GM21619 (cell line): ENCODE measurements around the gene STXBP3.
"Not testable (repeated sequence)": the region's sequence is repeated elsewhere in the genome, so short reads cannot be mapped to it uniquely, and the experiment has no call there.

Source experiments
- ATAC-seq: cut with Tn5 transposase; IDR thresholded peaks from one replicate; pipeline ENCODE4 v1.9.1; 2021; ENCODE audit not compliant: unreplicated experiment

Gene STXBP3

GRCh38 chr1:108729481-108729880 is 17.0 kb upstream of the STXBP3 start:
- no peak for ATAC-seq

DNA sequence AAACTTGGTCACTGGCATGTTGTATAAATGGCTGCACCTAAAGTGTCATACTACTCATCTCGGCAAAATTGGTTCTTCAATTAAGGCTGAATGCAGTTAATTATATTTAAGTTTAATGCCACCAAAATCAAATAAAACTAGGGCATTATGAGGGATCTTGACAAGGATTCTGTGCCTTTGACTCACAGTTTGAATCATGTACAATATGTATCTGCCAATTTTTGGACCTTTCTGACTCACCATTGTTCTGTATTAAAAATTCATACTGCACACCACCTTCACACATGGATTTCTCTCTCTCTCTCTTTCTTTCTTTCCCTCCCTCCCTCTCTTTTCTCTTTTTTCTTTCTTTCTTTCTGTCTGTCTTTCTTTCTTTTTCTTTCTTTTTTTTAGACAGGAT is 14.1 kb upstream of the STXBP3 start:
- no peak for ATAC-seq

DNA sequence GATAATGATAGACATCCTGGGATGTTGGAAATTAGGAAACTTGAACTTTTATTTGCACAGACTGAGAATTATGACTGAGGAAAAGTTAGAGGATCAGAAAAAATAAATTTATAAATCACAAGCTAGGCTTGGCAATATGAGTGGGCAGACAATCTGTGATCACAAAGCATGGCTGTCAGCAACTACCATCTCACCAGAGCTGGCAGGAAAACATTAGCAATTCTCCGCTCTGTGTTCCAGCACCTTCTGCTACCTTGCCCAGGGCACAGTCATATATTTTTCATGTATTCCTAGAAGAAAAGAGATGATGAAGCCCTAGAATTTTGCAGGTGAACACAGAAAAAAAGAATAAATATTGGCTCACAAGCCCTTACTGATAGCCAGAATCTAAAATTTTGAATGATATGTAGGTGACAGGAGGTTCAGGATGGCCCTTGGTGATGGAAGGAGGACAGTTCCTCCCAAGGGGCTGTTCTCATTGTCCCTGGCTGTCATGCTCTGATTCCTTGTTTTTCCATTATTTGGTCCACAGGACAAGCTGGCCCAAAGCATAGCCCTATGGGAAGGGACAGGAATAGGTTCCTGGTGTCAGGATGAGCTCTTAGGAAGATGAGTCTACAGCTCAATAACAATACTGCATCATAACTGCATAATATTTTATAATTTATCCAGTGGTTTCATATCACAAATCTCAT is 12.2 kb upstream of the STXBP3 start:
- ATAC-seq = no peak

DNA sequence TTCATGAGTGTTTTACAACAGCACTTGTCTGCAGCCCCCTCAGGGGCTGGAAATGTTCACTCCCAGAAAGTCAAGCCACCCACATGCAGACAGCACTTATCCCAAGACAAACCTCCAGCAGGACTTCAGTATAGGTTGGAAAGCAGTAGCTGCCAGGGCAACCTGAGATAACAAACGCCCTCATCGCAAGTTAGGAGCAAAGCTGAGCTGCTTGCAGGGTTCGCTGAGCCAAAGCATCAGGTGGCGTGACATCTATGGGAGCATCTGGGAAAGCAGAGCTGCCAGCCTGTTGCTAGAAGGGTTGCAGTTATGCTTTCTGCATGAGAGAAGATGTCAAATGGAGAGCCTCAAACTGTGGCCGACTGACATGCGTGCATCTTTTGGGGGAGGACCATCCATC is 4.2 kb upstream of the STXBP3 start:
- no peak for ATAC-seq

DNA sequence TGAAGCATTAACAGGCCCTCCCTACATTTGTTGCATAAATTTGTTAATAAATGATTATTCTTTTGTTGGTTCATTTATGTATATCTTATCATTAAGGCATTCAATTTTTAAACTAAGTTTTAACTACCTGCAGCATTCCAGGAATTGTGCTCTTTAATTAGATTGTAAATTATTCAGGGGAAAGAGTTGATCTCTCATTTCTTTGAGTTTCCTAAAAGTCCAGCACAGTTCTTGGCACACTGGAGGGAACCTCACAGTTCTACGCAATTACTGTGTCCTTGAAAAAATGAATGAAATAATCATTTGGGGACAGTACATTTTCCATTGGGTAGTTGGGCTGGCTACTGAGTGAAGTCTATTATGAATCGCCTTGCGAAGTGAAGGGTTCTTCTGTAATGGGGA is 493 bp upstream of the STXBP3 start:
- ATAC-seq = no peak

- ATAC-seq = peak; percentile 28
Measured at GRCh38 chr1:108747171-108747850, 837 bp downstream of the STXBP3 start.

- ATAC-seq = no peak
Measured at GRCh38 chr1:108747898-108748297, 1.4 kb downstream of the STXBP3 start.

- ATAC-seq = no peak
Measured at GRCh38 chr1:108749081-108749480, 2.6 kb downstream of the STXBP3 start.

DNA sequence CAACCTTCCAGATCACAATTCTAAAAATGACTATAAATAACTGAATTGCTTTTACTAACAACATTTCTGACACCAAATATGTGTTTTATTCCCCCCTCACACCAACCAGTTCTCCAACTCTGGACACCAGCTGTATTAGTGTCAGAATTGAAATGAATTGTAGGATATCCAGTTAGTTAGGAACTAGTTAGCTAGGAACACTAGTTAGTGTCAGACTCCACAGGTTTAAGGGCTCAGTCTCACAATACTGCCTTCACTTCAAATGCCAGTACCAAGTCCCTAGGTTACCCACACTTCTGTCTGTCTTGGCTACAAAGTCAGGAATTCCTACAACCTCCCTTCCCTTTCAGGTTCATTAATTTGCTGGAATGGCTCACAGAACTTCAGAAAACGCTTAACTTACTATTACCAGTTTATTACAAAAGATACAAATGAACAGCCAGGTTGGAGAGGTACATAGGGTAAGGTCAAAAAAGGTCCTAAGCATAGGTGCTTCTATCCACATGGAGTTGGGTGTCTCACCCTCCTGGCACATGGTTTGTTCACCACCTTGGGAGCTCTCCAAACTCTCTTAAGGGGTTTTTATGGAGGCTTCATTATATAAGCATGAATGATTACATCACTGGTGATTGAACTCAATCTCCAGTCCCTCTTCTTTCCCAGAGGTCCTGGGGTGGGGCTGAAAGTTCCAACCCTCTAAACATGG is 4.2 kb downstream of the STXBP3 start:
- ATAC-seq = no peak

GRCh38 chr1:108753363-108753762 is 6.9 kb downstream of the STXBP3 start:
- ATAC-seq = no peak

DNA sequence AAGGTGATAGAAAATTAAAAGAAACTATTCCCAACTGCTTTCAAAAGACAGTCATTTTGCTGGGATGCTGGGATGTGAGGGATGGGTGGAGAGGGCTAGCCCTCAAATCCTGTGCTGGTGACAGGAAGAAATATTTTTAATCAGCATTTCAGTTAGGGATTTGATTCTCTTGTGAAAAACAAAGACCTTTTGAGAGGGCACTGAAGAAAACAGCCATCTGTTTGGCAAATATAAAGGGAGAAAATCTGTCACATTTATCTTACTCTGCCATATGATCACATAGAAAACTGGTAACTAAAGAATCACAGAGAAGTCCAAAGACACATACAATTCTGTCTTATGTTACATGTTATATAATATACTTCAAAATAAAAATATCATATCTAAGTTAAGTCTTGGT is 12.3 kb downstream of the STXBP3 start:
- no peak for ATAC-seq

DNA sequence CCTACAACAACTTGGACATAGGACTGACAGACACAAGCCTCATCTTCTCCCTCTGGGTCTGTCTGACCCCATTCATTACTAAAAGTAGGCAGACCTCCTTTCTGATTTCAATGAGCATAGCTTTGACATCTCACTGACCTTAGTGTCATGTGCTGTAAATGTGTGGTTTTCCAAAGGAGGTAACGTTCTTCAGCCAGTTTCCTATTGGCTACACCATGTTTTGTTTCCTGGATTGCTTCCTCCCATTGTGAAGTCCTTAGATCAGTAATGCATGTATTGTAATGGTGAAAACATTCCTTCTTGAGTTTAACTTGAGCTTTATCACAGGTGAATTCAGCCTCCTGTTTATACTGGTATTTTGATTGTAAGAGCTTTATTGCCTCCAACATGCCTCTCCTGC is 20.6 kb downstream of the STXBP3 start:
- no peak for ATAC-seq

GRCh38 chr1:108767708-108768107 is 21.2 kb downstream of the STXBP3 start:
- ATAC-seq = no peak

DNA sequence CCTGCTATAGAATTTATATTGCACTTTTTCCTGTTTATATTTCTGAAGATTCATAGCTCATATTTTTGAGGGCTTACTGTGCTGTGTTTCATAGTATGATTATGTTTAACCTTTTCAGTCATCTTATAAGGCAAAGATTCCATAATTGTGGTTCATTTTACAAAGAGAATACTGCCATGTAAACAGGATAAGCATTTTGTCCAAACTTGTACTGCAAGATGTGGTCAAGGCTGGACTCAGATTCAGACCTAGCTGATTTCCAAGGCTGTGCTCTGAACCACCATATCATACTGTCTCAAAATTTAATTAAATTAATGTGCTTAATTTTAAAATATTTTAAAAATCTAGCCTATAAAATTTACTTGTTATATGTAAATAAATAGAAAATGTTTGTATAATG is 31.4 kb downstream of the STXBP3 start:
- no peak for ATAC-seq

DNA sequence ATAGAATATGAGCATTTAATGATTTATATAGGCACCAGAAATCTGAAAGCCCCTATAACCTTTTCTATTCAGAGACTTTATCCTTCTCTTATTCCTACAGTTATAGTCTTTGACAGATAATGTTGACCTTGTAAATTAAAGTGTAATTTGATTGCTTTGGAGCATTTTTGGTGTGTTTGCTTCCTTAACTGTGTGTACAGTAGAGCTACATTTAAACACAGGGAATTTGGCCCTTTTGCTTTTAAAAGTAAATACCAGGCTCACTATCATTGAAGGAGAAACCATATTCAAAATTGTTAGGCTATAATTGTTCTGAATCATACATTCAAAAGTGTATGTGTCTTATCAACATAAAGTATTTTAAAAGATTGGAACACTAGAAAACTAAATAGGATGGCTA is 33.0 kb downstream of the STXBP3 start:
- no peak for ATAC-seq

DNA sequence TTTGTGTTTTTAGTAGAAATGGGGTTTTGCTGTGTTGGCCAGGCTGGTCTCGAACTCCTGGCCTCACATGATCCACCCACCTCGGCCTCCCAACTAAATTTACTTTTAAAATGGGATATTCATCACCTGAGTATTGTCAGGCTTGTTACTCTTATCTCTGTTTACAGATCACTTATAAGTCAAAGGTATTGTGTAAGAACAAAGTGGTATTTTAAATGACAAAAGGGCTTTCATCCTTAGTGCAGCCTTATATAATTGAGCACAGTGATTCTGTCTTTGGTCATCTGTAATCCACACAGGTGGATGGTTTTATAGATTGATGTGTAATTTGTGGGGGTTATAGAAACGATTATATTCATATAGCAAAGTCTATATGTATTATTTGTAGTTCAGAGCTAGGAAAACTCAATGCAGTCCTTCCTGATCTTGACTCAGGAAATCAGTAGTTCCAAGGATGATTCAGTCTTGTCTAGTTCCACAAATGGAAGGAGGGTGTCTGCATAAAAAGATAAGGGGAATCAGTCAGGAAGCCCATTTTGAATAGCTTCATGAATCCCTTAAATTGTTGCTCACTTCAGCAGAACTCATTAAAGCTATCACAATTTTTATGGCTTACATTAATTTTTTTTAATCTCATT is 34.6 kb downstream of the STXBP3 start:
- ATAC-seq = no peak

DNA sequence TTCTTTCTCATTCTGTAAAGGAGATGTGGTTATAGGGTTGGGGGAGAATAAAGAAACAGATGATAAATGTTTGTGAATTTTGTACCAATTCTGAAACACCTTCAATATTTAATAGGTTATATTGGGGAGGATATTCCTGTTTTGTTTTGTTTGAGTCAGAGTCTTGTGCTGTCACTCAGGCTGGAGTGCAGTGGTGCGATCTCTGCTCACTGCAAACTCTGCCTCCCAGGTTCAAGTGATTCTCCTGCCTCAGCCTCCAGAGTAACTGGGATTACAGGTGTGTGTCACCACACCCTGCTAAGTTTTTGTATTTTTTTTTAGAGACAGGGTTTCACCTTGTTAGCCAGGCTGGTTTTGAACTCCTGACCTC is 35.1 kb downstream of the STXBP3 start:
- not testable (repeated sequence) for ATAC-seq

DNA sequence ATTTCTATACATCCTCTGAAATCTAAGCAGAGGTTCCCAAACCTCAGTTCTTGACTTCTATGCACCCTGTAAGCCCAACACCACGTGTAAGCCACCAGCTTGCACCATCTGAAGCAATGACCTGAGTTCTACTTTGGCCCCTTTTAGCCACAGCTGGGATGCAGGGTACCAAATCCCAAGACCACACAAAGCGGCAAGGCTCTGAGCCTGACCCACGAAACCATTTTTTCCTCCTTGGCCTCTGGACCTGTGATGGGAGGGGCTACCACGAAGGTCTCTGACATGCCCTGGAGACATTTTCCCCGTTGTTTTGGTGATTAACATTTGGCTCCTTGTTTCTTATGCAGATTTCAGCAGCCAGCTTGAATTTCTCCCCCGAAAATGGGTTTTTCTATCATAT is 38.8 kb downstream of the STXBP3 start:
- ATAC-seq = no peak

- no peak for ATAC-seq
Measured at GRCh38 chr1:108785880-108786279, 39.4 kb downstream of the STXBP3 start.

GRCh38 chr1:108791790-108792189 is 45.3 kb downstream of the STXBP3 start:
- no peak for ATAC-seq

- ATAC-seq = no peak
Measured at GRCh38 chr1:108792420-108792819, 45.9 kb downstream of the STXBP3 start.

DNA sequence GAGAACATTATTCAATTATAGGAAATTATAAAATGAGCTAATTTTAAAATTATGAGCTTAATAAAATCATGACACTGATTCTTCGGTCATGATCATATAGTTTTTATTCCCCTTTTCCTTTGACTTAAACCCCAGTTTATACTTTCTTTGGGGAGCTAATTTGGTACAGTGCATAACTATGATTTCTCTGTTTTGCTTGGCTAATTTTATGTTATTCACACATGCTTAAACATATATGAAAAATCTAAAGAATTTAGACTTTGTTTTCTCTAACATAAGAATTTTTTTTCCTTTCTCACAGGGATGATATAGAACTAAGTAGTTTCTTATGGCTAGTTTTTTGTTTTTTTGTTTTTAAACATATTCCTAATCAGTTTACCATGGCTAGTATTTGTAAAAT is 52.5 kb downstream of the STXBP3 start:
- ATAC-seq = no peak
